ES-I3 (cell line): ENCODE measurements around the gene ARSA.
A peak's percentile ranks its signal among the peaks of the same experiment; 100 is the strongest.

Experiments used
- H3K36me3 ChIP-seq: 2 replicates; pipeline ENCODE4 v1.6.1; 2013; ENCODE audit warnings: mild to moderate bottlenecking, low read length, control low read depth, moderate library complexity; ENCODE audit not compliant: insufficient read depth
- H3K4me1 ChIP-seq: 2 replicates; pipeline ENCODE4 v1.6.1; 2013; ENCODE audit warnings: mild to moderate bottlenecking, control low read depth, low read length; ENCODE audit not compliant: insufficient read depth
- H3K9ac ChIP-seq: 2 replicates; pipeline ENCODE4 v1.6.1; 2013; ENCODE audit warnings: low read depth, mild to moderate bottlenecking, low read length, moderate library complexity
- H3K9me3 ChIP-seq: 2 replicates; pipeline ENCODE4 v1.6.1; 2013; ENCODE audit warnings: mild to moderate bottlenecking, low read length, moderate library complexity; ENCODE audit not compliant: control insufficient read depth, insufficient read depth

The ARSA gene

DNA sequence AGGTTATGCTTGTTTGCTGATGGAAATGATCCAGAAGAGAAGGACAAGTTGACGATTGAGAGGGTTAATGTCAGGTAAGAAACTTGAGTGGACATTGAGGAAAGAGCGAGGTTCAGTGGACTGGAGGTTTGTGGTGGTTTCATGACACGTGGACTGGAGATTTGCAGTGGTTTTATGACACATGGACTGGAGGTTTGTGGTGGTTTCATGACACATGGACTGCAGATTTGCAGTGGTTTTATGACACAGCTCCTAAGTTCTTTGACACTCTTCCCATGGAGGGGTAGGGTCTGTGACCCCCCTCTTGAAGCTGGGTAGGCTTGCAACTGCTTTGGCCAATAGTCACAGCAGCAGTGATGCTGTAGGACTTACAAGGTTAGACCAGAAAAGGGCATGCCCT is 32.8 kb downstream of the ARSA start:
- Histone ChIP-seq H3K9ac (no peak overlapping the region), H3K4me1 (no peaks in the 10 kb centered on the region), H3K36me3 (no peaks in the 10 kb centered on the region), H3K9me3 (no peaks in the 10 kb centered on the region)

DNA sequence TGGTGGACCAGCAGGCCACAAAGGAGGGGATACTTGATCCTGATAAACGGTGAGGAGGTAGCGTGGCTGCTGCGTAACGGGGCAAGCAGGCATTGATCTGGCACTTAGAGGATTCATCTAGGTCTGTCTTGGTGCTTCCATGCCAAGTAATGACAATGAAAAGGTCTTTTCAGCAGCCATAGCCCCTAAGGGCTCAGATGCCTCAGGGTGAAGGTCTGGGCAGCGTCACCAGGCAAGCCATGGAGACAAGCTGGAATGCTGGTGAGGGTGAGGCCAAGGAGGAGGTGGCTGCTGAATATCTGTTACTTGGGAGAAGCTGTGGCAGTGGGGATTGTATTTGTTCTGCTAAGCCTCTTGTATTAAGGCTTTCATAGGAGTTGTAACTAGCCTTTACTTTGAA is 40.5 kb downstream of the ARSA start:
- H3K9ac ChIP-seq = no peak overlapping the region
- H3K4me1 ChIP-seq = peaks cover 11% of the 10 kb centered on the region
- no peaks in the 10 kb centered on the region for H3K36me3 ChIP-seq
- no peaks in the 10 kb centered on the region for H3K9me3 ChIP-seq

DNA sequence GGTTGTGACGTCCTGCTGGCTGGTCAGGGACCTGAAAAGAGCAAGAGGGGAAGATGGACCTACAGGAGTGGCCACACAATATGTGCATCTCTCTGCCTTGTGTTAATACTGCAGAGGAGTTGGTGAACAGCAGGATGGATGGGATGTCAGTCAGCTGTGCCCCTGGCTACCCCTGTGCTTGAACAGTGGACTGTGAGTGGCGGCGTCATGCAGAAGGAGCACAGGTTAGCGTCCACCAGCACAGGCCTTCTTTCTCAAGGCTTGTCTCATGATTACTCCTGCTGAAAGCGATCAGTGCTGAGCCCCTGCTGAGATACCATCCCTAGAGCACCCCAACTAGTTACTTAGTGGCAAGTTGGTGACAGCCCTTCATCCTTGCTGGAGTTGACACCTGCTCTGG is 41.5 kb downstream of the ARSA start:
- Histone ChIP-seq H3K9ac (no peak overlapping the region), H3K4me1 (peaks cover 11% of the 10 kb centered on the region), H3K9me3 (no peaks in the 10 kb centered on the region), H3K36me3 (no peaks in the 10 kb centered on the region)

DNA sequence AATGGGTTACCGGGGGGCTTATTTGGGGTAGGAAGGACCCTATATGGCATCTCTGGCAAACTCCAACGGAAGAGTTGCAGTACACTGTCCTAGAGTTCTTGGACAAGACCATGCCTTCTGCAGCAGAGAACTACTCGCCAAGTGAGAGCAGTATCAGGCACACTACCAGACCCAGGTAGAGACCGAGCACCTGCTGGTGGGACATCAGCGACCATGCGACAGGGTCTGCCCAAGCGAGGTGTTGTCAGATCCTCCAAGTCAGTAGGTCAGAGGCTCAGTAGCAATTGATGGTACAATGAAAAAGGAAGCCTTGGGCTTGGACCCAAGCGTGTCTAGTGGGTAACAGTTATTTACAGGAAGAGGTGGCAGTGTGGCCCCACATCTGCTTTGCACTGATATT is 42.2 kb downstream of the ARSA start:
- Histone ChIP-seq H3K9me3 (no peaks in the 10 kb centered on the region), H3K4me1 (peaks cover 11% of the 10 kb centered on the region), H3K36me3 (no peaks in the 10 kb centered on the region)

DNA sequence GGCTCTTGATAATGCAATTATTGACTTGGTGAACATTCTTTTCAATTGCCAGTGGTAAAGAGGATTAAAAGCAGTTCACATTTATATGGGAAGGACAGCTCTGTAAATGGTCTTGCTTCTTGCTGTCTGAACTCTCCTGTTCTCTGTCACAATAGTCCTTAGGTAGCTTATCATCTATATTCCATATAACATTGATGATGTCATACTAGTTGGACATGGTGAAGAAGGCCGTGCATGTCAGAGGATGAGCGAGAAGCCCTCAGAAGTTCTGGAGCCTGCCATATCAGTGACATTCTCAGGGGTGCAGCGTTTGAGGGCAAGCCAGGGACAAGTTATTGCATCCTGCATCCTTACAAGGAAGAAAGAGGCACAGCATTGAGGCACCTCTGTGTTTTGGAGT is 42.7 kb downstream of the ARSA start:
- H3K9me3 ChIP-seq = no peaks in the 10 kb centered on the region
- no peak overlapping the region for H3K9ac ChIP-seq
- no peaks in the 10 kb centered on the region for H3K36me3 ChIP-seq
- H3K4me1 ChIP-seq = peaks cover 11% of the 10 kb centered on the region

More for the DNA sequence above, 42.2 kb downstream of the ARSA start:
- no peak overlapping the region for H3K9ac ChIP-seq

DNA sequence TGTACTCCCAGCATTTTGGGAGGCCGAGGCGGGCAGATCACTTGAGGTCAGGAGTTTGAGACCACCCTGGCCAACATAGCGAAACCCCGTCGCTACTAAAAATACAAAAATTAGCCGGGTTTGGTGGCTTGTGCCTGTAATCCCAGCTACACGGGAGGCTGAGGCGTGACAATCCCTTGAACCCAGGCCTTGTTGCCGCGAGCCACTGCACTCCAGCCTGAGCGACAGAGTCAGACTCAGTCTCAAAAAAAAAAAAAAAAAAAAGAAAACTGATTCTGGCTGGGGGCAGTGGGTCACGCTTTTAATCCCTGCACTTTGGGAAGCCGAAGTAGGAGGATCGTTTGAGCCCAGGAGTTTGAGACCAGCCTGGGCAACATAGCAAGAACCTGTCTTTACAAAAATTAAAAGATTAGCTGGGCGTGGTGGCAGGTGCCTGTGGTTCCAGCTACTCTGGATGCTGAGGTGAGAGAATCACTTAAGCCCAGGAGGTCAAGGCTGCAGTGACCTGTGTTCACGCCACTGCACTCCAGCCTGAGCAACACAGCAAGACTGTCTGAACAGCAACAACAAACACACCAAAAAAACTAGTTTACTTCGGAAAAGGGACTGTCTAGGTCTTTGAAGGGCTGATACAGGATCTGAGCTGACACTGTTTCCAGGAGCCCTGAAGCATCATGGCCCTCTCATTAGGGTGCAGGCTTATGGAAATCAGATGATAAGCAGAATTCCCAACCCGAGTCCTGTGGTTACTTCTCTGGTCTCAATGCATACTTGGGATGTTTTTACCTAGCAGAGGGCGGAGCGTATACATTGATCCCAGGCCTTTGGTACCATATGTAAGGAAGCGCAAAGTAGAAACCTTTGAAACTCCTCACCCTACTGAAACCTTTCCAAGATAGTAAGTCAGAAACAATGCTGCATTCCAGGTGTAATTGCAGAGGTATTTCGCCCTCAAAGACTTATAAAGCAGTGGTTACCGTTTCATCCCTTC is 43.6 kb downstream of the ARSA start:
- Histone ChIP-seq H3K9ac (no peak overlapping the region), H3K4me1 (peaks cover 11% of the 10 kb centered on the region), H3K36me3 (no peaks in the 10 kb centered on the region), H3K9me3 (no peaks in the 10 kb centered on the region)

DNA sequence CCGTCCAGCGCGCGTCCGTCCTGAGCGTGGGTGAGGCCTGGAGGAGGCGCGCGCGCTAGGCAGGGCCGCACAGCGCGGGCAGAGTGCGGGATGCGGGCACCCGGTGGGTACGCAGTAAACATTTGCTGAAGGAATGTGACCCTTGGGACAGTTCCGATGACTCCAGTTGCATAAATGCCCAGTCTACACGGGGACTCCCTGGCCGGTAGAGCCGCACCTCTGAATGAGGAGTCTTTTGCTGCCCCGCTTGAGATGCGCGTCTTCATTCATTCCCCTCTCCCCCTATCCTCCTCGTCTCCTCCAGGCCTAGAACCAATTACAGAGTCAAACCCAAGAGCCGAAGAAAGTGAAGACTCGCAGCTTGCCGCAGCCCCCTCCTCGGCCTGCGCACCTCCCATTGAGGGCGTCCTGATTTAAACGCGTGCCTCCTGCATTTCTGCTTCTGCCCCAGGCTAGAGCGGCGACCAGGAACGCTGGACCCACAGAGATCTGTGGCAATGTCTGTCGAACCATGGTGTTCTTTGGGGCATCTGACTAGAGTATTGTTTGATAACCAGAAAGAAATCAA is 44.6 kb downstream of the ARSA start:
- peaks cover 11% of the 10 kb centered on the region for H3K4me1 ChIP-seq
- H3K9me3 ChIP-seq = no peaks in the 10 kb centered on the region
- peak overlapping the region; percentile 62 for H3K9ac ChIP-seq
- no peaks in the 10 kb centered on the region for H3K36me3 ChIP-seq

DNA sequence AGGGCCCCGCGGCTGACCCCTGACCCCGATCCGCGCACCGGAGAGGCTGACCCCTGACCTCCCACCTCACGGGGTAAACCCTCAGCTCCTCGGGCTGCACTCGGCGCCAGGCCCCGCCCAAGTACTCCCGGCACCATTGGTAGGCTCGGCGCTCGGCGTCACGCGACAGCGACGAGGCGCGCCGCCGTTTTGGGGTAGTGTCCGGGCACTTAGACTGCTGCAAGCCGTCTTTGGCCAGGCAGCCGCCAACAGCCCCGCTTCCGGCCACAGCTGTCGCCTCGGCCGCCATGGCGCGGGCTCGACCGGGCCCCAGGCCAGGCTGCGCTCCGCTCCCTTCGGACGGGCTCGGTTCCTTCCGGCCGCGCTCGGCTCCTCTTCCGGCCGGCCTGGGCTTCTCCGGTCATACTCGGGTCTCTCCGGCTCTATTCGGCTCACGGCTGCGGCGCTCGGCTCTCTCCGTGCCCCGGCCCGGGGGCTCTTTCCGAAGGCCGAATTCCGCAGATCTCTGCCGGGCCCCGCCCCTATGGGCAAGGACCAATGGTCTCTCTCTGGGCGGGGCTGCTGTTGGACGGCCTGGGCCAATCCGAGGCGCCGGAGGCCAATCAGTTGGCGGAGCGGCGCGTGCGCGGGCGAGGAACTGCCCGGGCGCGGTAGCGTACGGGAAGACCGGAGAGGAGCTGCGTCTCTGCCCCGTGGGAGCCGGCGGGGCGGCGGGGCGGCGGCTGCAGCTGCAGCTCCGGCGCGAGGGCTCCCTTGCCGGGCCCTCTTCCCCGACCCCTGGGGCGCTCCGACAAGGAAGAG is 45.3 kb downstream of the ARSA start, which contains the start of gene CHKB:
Gene CHKB, minus strand, starts transcription at position 357 of the 801 bp plus-strand sequence. Its CDS starts 68 bp downstream, at position 289.
- peak within 1 kb of the TSS; percentile 99 for H3K9ac ChIP-seq
- H3K9me3 ChIP-seq = no peaks in the 10 kb centered on the region

DNA sequence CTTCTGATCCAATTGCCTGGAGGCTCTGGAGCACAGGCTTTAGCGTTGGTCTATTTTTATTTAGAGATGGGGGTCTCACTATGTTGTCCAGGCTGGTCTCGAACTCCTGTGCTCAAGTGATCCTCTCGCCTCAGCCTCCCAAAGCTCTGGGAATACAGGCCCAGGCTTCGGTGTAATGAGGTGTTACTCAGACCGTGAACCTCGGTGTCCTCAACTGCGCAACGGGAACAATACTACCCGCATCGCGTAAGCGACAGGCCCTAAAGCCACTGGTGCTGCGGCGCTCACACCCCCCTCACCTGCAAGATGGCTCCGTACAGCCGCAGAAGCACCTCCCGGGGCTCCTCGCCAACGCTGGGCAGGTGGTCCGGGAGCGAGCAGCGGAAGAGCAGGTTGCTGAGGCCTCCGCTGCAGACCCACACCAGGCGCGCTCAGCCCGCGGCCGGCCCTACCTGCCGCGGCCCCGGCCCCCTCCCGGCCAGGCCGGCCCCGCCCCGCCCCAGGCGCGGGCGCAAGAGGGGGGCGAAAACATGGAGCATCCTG is 45.9 kb downstream of the ARSA start:
- Histone ChIP-seq H3K36me3 (no peaks in the 10 kb centered on the region), H3K9ac (peak overlapping the region; percentile 99), H3K9me3 (no peaks in the 10 kb centered on the region), H3K4me1 (peaks cover 11% of the 10 kb centered on the region)

More for the DNA sequence above, 45.3 kb downstream of the ARSA start, which contains the start of gene CHKB:
- peaks cover 11% of the 10 kb centered on the region for H3K4me1 ChIP-seq
- no peaks in the 10 kb centered on the region for H3K36me3 ChIP-seq

DNA sequence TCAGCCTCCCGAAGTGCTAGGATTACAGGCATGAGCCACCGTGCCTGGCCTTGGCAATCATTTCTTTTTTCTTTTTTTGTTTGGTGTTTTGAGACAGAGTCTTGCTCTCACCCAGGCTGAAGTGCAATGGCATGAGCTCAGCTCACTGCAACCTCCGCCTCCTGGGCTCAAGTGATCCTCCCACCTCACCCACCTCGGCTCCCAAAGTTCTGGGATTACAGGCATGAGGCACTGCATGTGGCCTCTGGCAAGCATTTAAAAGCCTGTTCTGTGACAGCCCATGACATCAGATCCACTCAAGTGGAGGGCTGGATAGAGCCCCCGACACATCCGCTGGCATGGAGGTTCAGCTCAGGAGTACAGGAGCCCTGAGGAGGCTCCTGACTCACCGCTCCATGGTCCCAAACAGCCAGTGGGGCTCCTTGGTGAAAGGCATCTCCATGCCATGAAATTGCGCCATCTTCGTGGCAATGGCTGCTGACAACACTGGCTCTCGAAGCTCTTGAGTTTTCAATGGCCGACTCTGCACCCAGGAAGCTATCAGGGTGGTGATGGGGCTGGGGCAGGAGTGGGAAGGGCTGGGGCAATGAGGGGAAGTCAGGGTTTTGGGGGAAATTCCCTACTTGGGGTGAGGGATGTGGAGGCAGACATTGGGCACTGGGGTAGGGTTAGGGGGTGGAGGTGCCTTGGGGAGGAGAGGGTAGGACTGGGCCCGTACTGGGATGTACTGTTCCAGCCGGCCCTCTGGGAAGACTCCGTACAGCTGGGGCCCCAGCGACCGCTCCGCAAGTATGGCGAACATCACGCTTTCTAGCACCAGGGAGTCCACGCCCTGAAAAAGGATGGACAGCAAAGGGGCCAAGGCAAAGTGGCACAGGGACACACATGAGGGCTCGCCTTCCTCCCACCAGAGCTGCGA is 46.7 kb downstream of the ARSA start:
- H3K36me3 ChIP-seq = no peaks in the 10 kb centered on the region
- H3K4me1 ChIP-seq = peaks cover 11% of the 10 kb centered on the region
- no peaks in the 10 kb centered on the region for H3K9me3 ChIP-seq
- peak overlapping the region; percentile 99 for H3K9ac ChIP-seq

DNA sequence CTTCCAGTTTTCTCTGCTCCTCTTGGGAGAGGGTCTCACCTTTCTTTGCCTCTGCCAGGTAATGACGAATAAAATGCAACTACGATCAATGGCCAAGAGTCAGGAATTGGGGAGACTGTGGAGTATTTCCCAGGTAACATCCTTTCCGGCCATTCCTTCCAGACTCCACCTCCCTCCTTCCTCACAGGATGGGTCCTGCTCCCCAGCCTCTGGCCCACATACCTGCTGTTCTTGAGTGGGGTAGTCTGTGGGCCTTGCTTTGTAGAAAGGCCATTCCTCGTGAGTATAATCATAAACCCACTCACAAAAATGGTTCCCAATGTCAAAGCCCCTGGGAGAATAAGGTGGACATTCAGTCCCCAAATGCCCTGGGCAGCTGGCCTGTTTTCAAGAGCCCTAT is 48.2 kb downstream of the ARSA start:
- Histone ChIP-seq H3K9me3 (no peaks in the 10 kb centered on the region), H3K9ac (no peak overlapping the region), H3K36me3 (no peaks in the 10 kb centered on the region), H3K4me1 (peaks cover 4% of the 10 kb centered on the region)

DNA sequence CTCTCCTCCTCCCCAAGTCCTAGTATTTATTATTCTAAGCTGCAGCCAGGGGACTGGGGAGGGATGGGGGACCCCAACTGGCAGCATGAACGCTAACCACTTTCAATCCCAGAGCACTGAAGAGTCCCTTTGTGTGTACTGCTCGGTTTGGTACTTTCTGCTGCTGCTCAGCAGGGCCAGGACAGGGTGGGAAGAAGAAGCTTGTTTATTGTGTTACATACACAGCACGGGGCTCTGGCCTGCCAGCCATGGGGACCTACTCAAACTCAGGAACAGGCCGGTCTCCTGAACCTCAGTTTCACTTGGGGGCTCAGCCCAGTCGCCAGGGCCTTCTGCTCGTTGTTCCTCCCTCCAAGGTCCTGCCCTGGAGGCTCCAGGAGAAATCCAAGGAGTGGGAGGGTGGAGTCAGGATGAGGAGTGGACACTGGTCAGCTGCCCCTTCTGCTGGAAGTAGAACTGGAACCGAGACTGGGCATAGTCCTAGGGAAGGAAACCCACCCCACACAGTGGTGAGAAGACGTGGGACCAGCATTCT is 49.1 kb downstream of the ARSA start:
- Histone ChIP-seq H3K4me1 (no peaks in the 10 kb centered on the region; the same call in 1 of the 2 replicates), H3K9ac (no peak overlapping the region), H3K9me3 (no peaks in the 10 kb centered on the region), H3K36me3 (no peaks in the 10 kb centered on the region)
